ENCODE results near the gene AGBL3. TPM values are rescaled to one million over a fixed set of nuclear protein-coding genes. Genes with fewer than 3 reads are reported as not detected.

AGBL3 gene
- total RNA-seq, 2 experiments from 2014 or later = 2.2 to 2.5 TPM

GRCh38 chr7:135160858-135161653 lies 174.7 kb downstream of the AGBL3 start:
- TF ChIP-seq, protein P1, sequence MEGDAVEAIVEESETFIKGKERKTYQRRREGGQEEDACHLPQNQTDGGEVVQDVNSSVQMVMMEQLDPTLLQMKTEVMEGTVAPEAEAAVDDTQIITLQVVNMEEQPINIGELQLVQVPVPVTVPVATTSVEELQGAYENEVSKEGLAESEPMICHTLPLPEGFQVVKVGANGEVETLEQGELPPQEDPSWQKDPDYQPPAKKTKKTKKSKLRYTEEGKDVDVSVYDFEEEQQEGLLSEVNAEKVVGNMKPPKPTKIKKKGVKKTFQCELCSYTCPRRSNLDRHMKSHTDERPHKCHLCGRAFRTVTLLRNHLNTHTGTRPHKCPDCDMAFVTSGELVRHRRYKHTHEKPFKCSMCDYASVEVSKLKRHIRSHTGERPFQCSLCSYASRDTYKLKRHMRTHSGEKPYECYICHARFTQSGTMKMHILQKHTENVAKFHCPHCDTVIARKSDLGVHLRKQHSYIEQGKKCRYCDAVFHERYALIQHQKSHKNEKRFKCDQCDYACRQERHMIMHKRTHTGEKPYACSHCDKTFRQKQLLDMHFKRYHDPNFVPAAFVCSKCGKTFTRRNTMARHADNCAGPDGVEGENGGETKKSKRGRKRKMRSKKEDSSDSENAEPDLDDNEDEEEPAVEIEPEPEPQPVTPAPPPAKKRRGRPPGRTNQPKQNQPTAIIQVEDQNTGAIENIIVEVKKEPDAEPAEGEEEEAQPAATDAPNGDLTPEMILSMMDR (IDR thresholded peaks at IDR 0.05) = no peak
- peaks cover 13% of the 10 kb centered on the region for H3K9me3 Mint-ChIP-seq
- H3K27ac Mint-ChIP-seq = peak overlapping the region; percentile 29
- POLR2A ChIA-PET = interaction anchor here (0.9 to 1.8 kb wide), 3 partner anchors 9 to 13 kb away, joined by 3 to 7 read pairs (median 5); partner anchors contain the start of genes CYREN and TMEM140
- intact Hi-C loops (cut with DNase I, micrococcal nuclease) = loop anchor here in 1 of 2 experiments (10.0 kb wide), 3 partner anchors 296 to 706 kb away; partner anchors contain the start of genes AKR1B1 and STMP1
- Histone ChIP-seq H3K4me3 (ENCODE audit: low read length) (no peak overlapping the region), H3K36me3 (ENCODE audit: insufficient read depth, low read length) (peaks cover 44% of the 10 kb centered on the region), H3K9me3 (ENCODE audit: control insufficient read depth in 1 of 2, insufficient read depth in 1 of 2, low read length in 2 of 2) (peaks cover 14 to 17% of the 10 kb centered on the region in 2 experiments), H3K4me1 (ENCODE audit: insufficient read depth, low read length) (peaks cover 32% of the 10 kb centered on the region), H3K27me3 (ENCODE audit: control insufficient read depth in 1 of 2, insufficient read depth in 2 of 2, low read length in 2 of 2) (no peaks in the 10 kb centered on the region), H3K27ac (ENCODE audit: low read depth in 1 of 2, low read length in 2 of 2) (no peak overlapping the region)
- no peak overlapping the region for H3K4me3 Mint-ChIP-seq
- DNase-seq (no peak), ATAC-seq (ENCODE audit: poor library complexity) (no peak)
- CTCF ChIA-PET = interaction anchor here (0.8 to 2.4 kb wide), 3 partner anchors 9 to 175 kb away, joined by 3 to 19 read pairs (median 5); partner anchors contain the start of genes AGBL3, CYREN and TMEM140
- no peaks in the 10 kb centered on the region for H3K27me3 Mint-ChIP-seq
- peaks cover 35% of the 10 kb centered on the region for H3K4me1 Mint-ChIP-seq (ENCODE audit: low read depth)
- peaks cover 92% of the 10 kb centered on the region for H3K36me3 Mint-ChIP-seq (ENCODE audit: low read depth)

DNA sequence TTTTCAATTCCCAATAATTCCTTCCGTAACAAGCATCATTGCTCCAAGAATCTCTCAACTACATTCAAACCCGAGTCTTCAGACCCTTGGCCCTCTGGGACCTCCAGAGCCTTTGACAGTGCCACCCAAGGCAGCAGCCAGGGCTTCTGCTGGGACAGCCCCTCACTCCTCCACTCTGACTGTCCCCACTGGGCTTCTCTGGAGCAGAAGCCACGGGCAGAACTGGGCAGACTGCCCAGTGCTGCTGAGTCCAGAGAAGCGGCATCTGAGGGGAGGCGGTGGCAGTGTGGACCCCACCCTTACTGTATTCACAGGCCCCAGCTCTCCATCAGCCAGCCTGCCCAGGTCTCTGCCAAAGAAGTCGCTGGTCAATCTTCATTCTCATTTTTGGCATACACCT lies 175.4 kb downstream of the AGBL3 start:
- Mint-ChIP-seq H3K27ac (peak overlapping the region; percentile 29), H3K4me3 (no peak overlapping the region), H3K36me3 (ENCODE audit: low read depth) (peaks cover 92% of the 10 kb centered on the region), H3K9me3 (peaks cover 7% of the 10 kb centered on the region), H3K27me3 (no peaks in the 10 kb centered on the region), H3K4me1 (ENCODE audit: low read depth) (peaks cover 38% of the 10 kb centered on the region)
- Histone ChIP-seq H3K36me3 (ENCODE audit: insufficient read depth, low read length) (peaks cover 48% of the 10 kb centered on the region), H3K9me3 (ENCODE audit: control insufficient read depth in 1 of 2, insufficient read depth in 1 of 2, low read length in 2 of 2) (peaks cover 11 to 14% of the 10 kb centered on the region in 2 experiments), H3K27me3 (ENCODE audit: control insufficient read depth in 1 of 2, insufficient read depth in 2 of 2, low read length in 2 of 2) (no peaks in the 10 kb centered on the region), H3K4me1 (ENCODE audit: insufficient read depth, low read length) (peaks cover 34% of the 10 kb centered on the region), H3K4me3 (ENCODE audit: low read length) (no peak overlapping the region), H3K27ac (ENCODE audit: low read depth in 1 of 2, low read length in 2 of 2) (no peak overlapping the region)
- DNase-seq = no peak
- TF ChIP-seq, protein P1 (IDR thresholded peaks at IDR 0.05) = no peak
- intact Hi-C loops (cut with DNase I, micrococcal nuclease) = loop anchor here in 1 of 2 experiments (10.0 kb wide), 3 partner anchors 297 to 707 kb away; partner anchors contain the start of genes AKR1B1 and STMP1
- ATAC-seq (ENCODE audit: poor library complexity) = no peak
- ChIA-PET CTCF (interaction anchor here (1.3 to 2.4 kb wide), 3 partner anchors 8 to 176 kb away, joined by 4 to 19 read pairs (median 5); partner anchors contain the start of genes AGBL3 and CYREN), POLR2A (interaction anchor here (1.6 kb wide), 1 partner anchor 14 kb away, joined by 5 read pairs; the partner anchor contains the start of gene TMEM140)

DNA sequence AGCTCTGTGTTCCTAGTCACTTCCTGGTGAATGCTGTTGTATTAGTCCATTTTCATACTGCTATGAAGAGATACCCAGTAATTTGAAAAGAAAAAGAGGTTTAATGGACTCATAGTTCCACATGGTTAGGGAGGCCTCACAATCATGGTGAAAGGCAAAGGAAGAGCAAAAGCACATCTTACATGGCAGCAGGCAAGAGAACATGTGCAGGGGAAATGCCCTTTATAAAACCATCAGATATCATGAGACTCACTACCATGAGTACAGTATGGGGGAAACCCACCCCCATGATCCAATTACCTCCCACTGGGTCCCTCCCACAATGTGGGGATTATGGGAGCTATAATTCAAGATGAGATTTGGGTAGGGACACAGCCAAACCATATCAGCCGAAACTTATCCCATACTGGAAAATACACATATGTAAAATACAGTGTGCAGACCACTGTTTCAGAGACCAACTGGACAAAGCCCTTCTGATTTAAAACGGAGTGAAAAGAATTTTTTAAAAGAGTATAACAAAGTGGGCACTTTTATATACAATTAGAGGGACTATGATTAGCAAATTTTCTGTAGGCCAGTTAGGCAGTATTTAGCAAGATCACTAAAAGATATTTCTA lies 176.2 kb downstream of the AGBL3 start:
- Histone ChIP-seq H3K27ac (ENCODE audit: low read depth in 1 of 2, low read length in 2 of 2) (no peak overlapping the region), H3K36me3 (ENCODE audit: insufficient read depth, low read length) (peaks cover 52% of the 10 kb centered on the region), H3K4me1 (ENCODE audit: insufficient read depth, low read length) (peaks cover 36% of the 10 kb centered on the region), H3K4me3 (ENCODE audit: low read length) (no peak overlapping the region), H3K27me3 (ENCODE audit: control insufficient read depth in 1 of 2, insufficient read depth in 2 of 2, low read length in 2 of 2) (no peaks in the 10 kb centered on the region), H3K9me3 (ENCODE audit: control insufficient read depth in 1 of 2, insufficient read depth in 1 of 2, low read length in 2 of 2) (peaks cover 5 to 14% of the 10 kb centered on the region in 2 experiments)
- CTCF ChIA-PET = interaction anchor here (1.3 kb wide), 1 partner anchor 8 kb away, joined by 4 read pairs; no protein-coding TSS in a partner anchor
- H3K4me1 Mint-ChIP-seq (ENCODE audit: low read depth) = peaks cover 38% of the 10 kb centered on the region
- DNase-seq (no peak), ATAC-seq (ENCODE audit: poor library complexity) (no peak)
- H3K27me3 Mint-ChIP-seq = no peaks in the 10 kb centered on the region
- TF ChIP-seq, protein P1 (IDR thresholded peaks at IDR 0.05) = no peak
- H3K36me3 Mint-ChIP-seq (ENCODE audit: low read depth) = peaks cover 92% of the 10 kb centered on the region
- POLR2A ChIA-PET = interaction anchor here (5.3 kb wide), 1 partner anchor 14 kb away, joined by 35 read pairs; the partner anchor contains the start of gene TMEM140
- H3K9me3 Mint-ChIP-seq = peaks cover 5% of the 10 kb centered on the region
- no peak overlapping the region for H3K27ac Mint-ChIP-seq
- no peak overlapping the region for H3K4me3 Mint-ChIP-seq
- intact Hi-C loops (cut with DNase I, micrococcal nuclease) = loop anchor here in 1 of 2 experiments (10.0 kb wide), 3 partner anchors 298 to 708 kb away; partner anchors contain the start of genes AKR1B1 and STMP1
